ENCODE results near the gene REC8.
A peak's percentile ranks its signal among the peaks of the same experiment; 100 is the strongest.

The REC8 gene

DNA sequence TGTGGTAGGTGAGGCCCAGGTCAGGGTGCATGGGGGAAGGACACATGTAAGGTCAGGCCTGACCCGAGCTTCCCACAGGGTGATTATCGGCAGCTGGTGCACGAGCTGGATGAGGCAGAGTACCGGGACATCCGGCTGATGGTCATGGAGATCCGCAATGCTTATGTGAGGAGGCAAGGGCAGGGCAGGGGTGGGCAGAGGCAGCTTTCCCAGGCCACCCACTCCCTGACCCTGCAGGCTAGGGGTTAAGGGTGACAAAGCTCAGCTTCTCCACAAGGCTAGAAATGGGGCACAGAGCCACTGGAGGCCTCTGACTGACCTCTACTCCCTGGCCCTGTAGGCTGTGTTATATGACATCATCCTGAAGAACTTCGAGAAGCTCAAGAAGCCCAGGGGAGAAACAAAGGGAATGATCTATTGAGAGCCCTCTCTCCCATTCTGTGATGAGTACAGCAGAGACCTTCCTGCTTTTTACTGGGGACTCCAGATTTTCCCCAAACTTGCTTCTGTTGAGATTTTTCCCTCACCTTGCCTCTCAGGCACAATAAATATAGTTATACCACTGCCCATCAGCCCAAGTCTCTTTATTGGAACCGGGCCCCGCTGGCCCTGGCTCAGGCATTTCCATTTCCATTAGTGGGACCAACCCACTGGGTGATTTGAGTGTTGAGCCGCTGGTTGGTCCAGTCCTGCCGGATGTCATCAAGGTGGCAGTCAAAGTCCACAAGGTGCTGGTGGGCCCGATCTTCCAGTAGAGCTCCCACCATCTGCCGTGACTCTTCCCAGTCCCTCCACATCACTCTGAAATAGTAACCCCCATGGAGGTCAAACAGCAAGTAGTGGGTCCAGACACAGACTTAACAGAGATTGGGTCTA is 33.2 kb upstream of the REC8 start:
- no peak for DNase-seq

DNA sequence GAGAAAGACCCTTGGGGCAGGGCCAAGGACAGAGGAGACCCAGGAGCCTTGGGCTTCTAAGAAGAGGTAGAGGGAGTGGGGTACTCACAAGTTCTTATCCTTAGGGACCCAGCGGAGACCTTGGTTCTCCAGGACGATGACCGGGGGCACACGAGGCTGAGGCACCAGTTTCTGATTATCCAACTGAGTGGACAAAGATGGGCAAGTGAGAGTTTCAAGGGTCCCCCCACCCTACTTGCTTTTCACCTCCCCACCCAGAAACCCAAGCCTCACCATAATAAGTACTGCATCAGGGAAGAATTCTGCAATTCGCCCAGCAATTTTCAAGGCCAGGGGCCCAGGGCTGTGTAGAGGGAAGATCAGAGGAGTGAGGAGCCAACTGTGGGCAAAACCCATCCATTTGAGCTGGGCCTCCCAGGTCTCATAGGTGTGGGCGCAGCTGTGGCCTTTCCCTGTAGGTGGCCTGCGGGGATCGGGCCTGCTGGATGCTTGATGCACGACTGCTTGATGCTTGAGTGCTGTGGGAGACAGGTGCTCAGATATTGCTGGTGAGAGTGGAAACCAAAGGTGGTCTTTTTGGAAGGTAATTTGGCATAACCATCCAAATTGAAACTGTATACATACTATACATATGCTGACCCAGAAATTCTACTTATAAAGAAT is 32.5 kb upstream of the REC8 start:
- DNase-seq: peak in 1 of 2 experiments; percentile 44

- DNase-seq: peak; percentile 100
These were observed 30.6 kb upstream of the REC8 start, which contains the start of gene EMC9 for GRCh38 chr14:24141097-24141880. EMC9 (minus strand) TSS chr14:24141591; CDS start chr14:24141304, 287 bp downstream.

DNA sequence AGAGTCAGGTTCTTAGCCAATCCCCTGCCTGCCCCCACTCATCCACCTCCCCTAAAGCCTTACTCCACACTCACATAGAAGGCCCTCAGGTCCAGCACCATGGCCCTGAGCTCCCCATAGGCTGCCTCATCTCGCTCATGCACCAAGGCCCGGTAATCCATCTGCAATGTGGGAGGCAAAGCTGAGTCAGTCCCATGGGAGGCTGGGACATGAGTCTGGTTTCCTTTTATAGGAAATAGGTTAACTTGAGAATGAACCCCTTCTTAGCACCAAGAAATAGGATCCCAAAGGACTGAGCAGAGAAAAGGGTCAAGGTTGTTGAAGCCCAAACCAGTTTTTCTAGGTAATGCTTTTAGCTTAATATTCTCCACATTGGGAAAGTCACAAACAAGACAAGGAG is 28.4 kb upstream of the REC8 start:
- DNase-seq: no peak

GRCh38 chr14:24144451-24144850 is 27.4 kb upstream of the REC8 start:
- no peak for DNase-seq

GRCh38 chr14:24145219-24145618 is 26.7 kb upstream of the REC8 start:
- no peak for DNase-seq

- DNase-seq: no peak
These were observed 26.0 kb upstream of the REC8 start for GRCh38 chr14:24145690-24146452.

- peak; percentile 99 for DNase-seq
These were observed 25.4 kb upstream of the REC8 start, which contains the start of gene PSME2 for GRCh38 chr14:24146453-24146977. PSME2 (minus strand) TSS chr14:24146610; CDS start chr14:24146581, 29 bp downstream.

DNA sequence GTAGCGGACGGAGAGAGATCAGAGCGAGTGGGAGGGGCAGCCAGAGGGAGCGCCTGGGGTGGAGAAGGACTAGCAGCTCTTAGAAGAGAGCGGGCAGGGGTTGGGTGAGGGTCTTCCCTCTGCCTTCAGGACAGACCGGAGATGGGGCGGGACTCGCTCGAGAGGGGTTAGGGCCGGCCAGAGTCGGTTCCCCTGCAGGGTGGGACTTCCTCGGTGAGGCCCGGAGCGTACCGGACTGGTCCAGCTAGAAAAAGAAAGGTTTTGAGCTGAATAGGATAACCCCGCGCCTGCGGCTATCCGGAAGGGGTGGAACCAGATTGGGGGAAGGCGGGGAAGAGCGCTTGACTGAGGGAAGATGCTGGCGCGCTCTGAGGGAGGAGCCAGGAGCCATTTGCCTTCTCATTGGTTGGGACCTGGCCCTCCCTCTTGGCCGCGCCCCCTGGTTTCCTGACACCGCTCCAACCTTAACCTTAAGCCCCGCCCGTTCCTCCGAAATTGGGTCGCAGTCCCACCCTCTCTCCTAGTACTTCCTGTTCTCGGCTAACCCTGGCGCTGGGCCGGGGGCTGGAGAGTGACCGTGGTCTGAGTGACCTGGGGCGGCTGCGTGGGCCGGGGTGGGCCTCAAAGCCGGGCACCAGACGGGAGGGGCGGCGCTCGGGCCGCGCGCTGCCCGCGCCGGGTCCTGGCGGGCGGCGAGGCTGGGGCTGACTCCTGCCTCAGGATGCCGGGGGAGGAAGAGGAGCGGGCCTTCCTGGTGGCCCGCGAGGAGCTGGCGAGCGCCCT is 24.7 kb upstream of the REC8 start, which contains the start of gene RNF31:
Gene RNF31 (plus strand): TSS at position 521 of the 783 bp plus-strand sequence. CDS start 201 bp downstream, at position 722.
- peak; percentile 99 to 100 for DNase-seq

- no peak for DNase-seq
These were observed 24.0 kb upstream of the REC8 start for GRCh38 chr14:24147761-24148428.

DNA sequence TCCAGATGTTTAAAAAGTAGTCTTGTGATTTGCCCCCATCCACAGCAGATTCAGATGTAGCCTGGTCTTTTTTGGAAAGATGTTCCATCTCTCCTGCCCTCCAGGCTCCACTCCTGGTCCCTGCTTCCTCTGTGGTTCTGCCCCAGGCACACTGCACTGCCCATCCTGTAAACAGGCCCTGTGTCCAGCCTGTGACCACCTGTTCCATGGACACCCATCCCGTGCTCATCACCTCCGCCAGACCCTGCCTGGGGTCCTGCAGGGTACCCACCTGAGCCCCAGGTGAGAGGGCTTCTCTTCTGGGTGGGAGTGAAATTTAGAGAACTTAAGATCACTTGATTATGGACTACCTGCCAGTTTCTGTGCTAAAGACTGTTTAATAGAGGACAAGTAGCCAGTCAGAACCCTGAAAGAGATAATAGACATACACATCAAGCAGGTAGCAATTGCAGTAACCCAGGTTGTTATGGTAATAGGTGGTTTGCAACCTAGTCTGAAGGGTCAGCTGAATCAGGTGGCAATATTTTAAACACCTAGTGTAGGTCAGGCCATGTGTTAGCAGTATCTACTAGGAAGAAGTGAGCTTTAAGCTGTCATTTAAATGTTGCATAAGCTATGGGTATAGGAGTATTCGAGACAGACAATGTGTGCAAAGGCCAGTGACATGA is 22.4 kb upstream of the REC8 start:
- DNase-seq: no peak

DNA sequence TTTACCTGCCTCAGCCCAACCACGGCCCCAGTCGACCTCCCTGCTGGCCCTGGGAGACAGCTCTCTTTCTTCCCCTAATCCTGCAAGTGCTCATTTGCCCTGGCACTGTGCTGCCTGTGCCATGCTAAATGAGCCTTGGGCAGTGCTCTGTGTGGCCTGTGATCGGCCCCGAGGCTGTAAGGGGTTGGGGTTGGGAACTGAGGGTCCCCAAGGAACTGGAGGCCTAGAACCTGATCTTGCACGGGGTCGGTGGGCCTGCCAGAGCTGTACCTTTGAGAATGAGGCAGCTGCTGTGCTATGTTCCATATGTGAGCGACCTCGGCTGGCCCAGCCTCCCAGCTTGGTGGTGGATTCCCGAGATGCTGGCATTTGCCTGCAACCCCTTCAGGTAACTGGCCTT is 21.8 kb upstream of the REC8 start:
- no peak for DNase-seq

- DNase-seq: no peak
These were observed 21.3 kb upstream of the REC8 start for GRCh38 chr14:24150567-24150966.

- no peak for DNase-seq
These were observed 20.9 kb upstream of the REC8 start for GRCh38 chr14:24150993-24151392.

- no peak for DNase-seq
These were observed 20.3 kb upstream of the REC8 start for GRCh38 chr14:24151404-24152080.

- DNase-seq: peak; percentile 48 to 79
These were observed 16.8 kb upstream of the REC8 start for GRCh38 chr14:24155100-24155499.

GRCh38 chr14:24156840-24157239 is 15.0 kb upstream of the REC8 start:
- no peak for DNase-seq

DNA sequence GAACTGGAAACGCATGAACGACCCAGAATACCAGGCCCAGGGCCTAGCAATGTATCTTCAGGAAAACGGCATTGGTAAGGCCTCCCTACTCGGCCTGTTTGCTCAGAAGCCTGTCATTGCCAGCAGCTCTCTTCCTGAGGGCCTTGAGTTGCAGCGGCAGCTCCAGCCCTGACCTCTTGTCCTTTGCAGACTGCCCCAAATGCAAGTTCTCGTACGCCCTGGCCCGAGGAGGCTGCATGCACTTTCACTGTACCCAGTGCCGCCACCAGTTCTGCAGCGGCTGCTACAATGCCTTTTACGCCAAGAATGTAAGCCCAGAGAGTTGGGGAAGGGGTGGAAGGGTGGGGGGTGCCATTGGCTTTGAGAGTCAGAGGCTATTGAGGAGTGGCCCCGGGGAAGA is 14.5 kb upstream of the REC8 start:
- no peak for DNase-seq

GRCh38 chr14:24159777-24160498 is 11.9 kb upstream of the REC8 start:
- DNase-seq: no peak

Data from NCI-H524 (cell line).